Caco-2 (cell line): Measurements from ENCODE around the gene SNX3. TPM values are rescaled to one million over a fixed set of nuclear protein-coding genes. Genes with fewer than 3 reads are reported as not detected.

ENCODE experiments used
- BruUV-seq: library from RNA; stranded (reverse); fragments of 400-500 nt; replicated peaks from 2 replicates; lab custom pipeline; 2021; lab: Mats Ljungman, UMichigan
- CTCF ChIA-PET: fragments of 300-600 bp; sonication (Branson Sonifier 250); formaldehyde crosslinking; loops from one replicate; lab custom pipeline; 2022; ENCODE audit warnings: antibody characterized with exemption; lab: Charles Lee
- POLR2A ChIA-PET: fragments of 300-600 bp; sonication (Branson Sonifier 250); formaldehyde crosslinking; loops from one replicate; lab custom pipeline; 2022; ENCODE audit warnings: antibody characterized with exemption; lab: Charles Lee
- DNase-seq, 2 experiments: peaks; one replicate each; pipeline versions ENCODE4 v3.0.0 to v3.0.0-alpha.2; 2020 to 2022
- H3K27me3 ChIP-seq: replicated peaks from 2 replicates; pipeline ENCODE4 v1.6.0; 2011; ENCODE audit warnings: low read length; ENCODE audit not compliant: control insufficient read depth, insufficient read depth
- H3K36me3 ChIP-seq: 2 replicates; pipeline ENCODE4 v1.5.1; 2011; ENCODE audit warnings: low read length; ENCODE audit not compliant: control insufficient read depth, insufficient read depth
- H3K4me1 ChIP-seq: fragments of 250-450 bp; sonication (Bioruptor Pico); 2 replicates; pipeline ENCODE4 v1.5.1; 2020; ENCODE audit warnings: mild to moderate bottlenecking
- H3K4me3 ChIP-seq: 2 replicates; pipeline ENCODE4 v1.5.1; 2011; ENCODE audit warnings: low read depth, mild to moderate bottlenecking, control low read depth, low read length
- H3K9me3 ChIP-seq: fragments of 250-450 bp; sonication (Bioruptor Pico); 2 replicates; pipeline ENCODE4 v1.5.1; 2020; ENCODE audit warnings: mild to moderate bottlenecking, moderate library complexity
- H3K27ac Mint-ChIP-seq: one replicate; pipeline ENCODE4 v1.8.0; 2022; ENCODE audit warnings: mixed read lengths; ENCODE audit not compliant: unreplicated experiment
- H3K27me3 Mint-ChIP-seq: one replicate; pipeline ENCODE4 v1.8.0; 2022; ENCODE audit warnings: mixed read lengths; ENCODE audit not compliant: insufficient read depth, unreplicated experiment
- H3K36me3 Mint-ChIP-seq: one replicate; pipeline ENCODE4 v1.8.0; 2022; ENCODE audit warnings: mild to moderate bottlenecking, mixed read lengths; ENCODE audit not compliant: insufficient read depth, unreplicated experiment
- H3K4me1 Mint-ChIP-seq: one replicate; pipeline ENCODE4 v1.8.0; 2022; ENCODE audit warnings: low read depth, mixed read lengths; ENCODE audit not compliant: unreplicated experiment
- H3K4me3 Mint-ChIP-seq: one replicate; pipeline ENCODE4 v1.8.0; 2022; ENCODE audit warnings: mild to moderate bottlenecking, moderate library complexity, mixed read lengths; ENCODE audit not compliant: unreplicated experiment
- H3K9me3 Mint-ChIP-seq: one replicate; pipeline ENCODE4 v1.8.0; 2022; ENCODE audit warnings: mixed read lengths; ENCODE audit not compliant: unreplicated experiment
- intact Hi-C: fragments of 100-400 bp; cut with micrococcal nuclease; formaldehyde crosslinking; loops from one replicate; pipeline ENCODE4 v1.10.0; 2022; ENCODE audit not compliant: unreplicated experiment
- total RNA-seq: library from RNA; stranded (reverse); gene quantifications from 2 replicates; pipeline ENCODE4 v1.2.3, GENCODE V29; 2022
- TF ChIP-seq, protein P1 (sequence below), 2 experiments: fragments of 200-600 bp in 1 of 2; IDR thresholded peaks; 1 replicate in 1 of 2; 2 replicates in 1 of 2; pipeline versions ENCODE4 v1.5.1 to v1.8.0; 2011 to 2022; ENCODE audit warnings: antibody characterized with exemption in 1 of 2, control low read depth in 1 of 2, inconsistent platforms in 1 of 2, low read depth in 1 of 2, low read length in 1 of 2, mild to moderate bottlenecking in 1 of 2, moderate library complexity in 1 of 2; ENCODE audit not compliant: insufficient read depth in 1 of 2, severe bottlenecking in 1 of 2, unreplicated experiment in 1 of 2

SNX3 gene
- total RNA-seq, 1 experiment from 2014 or later, result 114 TPM

DNA sequence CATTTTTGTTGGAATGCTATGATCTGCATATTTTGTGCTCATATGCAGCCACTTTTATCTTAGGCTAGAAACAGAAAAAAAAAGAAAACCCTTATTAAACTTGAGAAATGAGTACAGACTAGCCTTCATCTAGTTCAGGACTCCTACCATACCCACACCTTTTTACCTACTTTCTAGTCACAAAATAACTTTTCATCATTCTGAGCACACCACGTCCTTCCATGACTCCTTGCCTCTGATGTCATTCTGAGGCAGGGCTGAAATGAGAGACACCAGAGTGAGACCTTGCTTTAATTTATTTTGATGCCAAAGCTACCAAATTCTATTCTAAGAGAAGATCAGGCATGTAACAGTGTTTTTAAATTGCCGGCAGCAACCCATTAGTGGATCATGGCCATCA is 38.8 kb downstream of the SNX3 start:
- Mint-ChIP-seq H3K27me3 (no peaks in the 10 kb centered on the region), H3K27ac (no peak overlapping the region), H3K4me1 (no peaks in the 10 kb centered on the region), H3K36me3 (peaks cover 26% of the 10 kb centered on the region), H3K9me3 (no peaks in the 10 kb centered on the region), H3K4me3 (no peak overlapping the region)
- no TSS peak for BruUV-seq
- CTCF ChIA-PET, result no interaction called here
- intact Hi-C loops, result no loop called here
- no peaks in the 10 kb centered on the region for H3K9me3 ChIP-seq
- DNase-seq, result no peak
- H3K36me3 ChIP-seq, result no peaks in the 10 kb centered on the region
- no peaks in the 10 kb centered on the region for H3K4me1 ChIP-seq
- no peak overlapping the region for H3K4me3 ChIP-seq
- TF ChIP-seq, protein P1, sequence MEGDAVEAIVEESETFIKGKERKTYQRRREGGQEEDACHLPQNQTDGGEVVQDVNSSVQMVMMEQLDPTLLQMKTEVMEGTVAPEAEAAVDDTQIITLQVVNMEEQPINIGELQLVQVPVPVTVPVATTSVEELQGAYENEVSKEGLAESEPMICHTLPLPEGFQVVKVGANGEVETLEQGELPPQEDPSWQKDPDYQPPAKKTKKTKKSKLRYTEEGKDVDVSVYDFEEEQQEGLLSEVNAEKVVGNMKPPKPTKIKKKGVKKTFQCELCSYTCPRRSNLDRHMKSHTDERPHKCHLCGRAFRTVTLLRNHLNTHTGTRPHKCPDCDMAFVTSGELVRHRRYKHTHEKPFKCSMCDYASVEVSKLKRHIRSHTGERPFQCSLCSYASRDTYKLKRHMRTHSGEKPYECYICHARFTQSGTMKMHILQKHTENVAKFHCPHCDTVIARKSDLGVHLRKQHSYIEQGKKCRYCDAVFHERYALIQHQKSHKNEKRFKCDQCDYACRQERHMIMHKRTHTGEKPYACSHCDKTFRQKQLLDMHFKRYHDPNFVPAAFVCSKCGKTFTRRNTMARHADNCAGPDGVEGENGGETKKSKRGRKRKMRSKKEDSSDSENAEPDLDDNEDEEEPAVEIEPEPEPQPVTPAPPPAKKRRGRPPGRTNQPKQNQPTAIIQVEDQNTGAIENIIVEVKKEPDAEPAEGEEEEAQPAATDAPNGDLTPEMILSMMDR (IDR thresholded peaks at IDR 0.05; ENCODE audit: insufficient read depth in 1 of 2, low read depth in 1 of 2, low read length in 1 of 2, severe bottlenecking in 1 of 2, unreplicated experiment in 1 of 2), result no peak
- no peaks in the 10 kb centered on the region for H3K27me3 ChIP-seq
- POLR2A ChIA-PET, result no interaction called here

DNA sequence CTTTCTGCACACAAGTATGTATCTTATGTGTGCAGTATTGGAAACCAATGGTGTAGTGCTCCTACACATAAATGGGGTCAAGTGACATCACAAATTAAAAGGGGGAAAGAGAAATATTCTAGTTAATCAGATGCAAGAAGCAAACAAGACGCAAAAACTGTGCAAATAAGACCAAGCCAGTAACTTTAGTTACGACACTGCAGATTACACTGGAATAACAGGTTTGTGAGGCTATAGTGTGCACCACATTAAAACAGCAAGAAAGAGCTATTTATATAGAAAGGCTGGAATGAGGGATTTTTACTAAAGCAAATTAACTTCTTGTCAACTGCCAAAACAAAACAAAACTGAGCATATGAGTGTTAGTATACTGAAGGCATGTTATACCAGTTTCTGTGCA is 49.2 kb downstream of the SNX3 start:
- Histone ChIP-seq H3K27me3 (no peaks in the 10 kb centered on the region), H3K4me3 (no peak overlapping the region), H3K9me3 (no peaks in the 10 kb centered on the region), H3K4me1 (peaks cover 4% of the 10 kb centered on the region), H3K36me3 (no peaks in the 10 kb centered on the region; the same call in 1 of the 2 replicates)
- peaks cover 9% of the 10 kb centered on the region for H3K4me1 Mint-ChIP-seq
- TF ChIP-seq, protein P1 (IDR thresholded peaks at IDR 0.05; ENCODE audit: insufficient read depth in 1 of 2, low read depth in 1 of 2, low read length in 1 of 2, severe bottlenecking in 1 of 2, unreplicated experiment in 1 of 2), result no peak
- H3K27ac Mint-ChIP-seq, result no peak overlapping the region
- DNase-seq, result peak in 1 of 2 experiments; percentile 28
- peaks cover 30% of the 10 kb centered on the region for H3K36me3 Mint-ChIP-seq
- no peaks in the 10 kb centered on the region for H3K9me3 Mint-ChIP-seq
- intact Hi-C loops, result no loop called here
- CTCF ChIA-PET, result no interaction called here
- H3K27me3 Mint-ChIP-seq, result no peaks in the 10 kb centered on the region
- TSS peak; percentile 98 for BruUV-seq
- POLR2A ChIA-PET, result no interaction called here
- no peak overlapping the region for H3K4me3 Mint-ChIP-seq

- ChIA-PET CTCF (no interaction called here), POLR2A (no interaction called here)
- H3K9me3 ChIP-seq, result no peaks in the 10 kb centered on the region
- no peaks in the 10 kb centered on the region for H3K27me3 ChIP-seq
- peaks cover 4% of the 10 kb centered on the region for H3K4me1 ChIP-seq
- Mint-ChIP-seq H3K36me3 (peaks cover 29% of the 10 kb centered on the region), H3K9me3 (no peaks in the 10 kb centered on the region), H3K27ac (no peak overlapping the region), H3K4me1 (peaks cover 9% of the 10 kb centered on the region), H3K27me3 (no peaks in the 10 kb centered on the region), H3K4me3 (no peak overlapping the region)
- no peak for DNase-seq
- intact Hi-C loops, result no loop called here
- no peaks in the 10 kb centered on the region; the same call in 1 of the 2 replicates for H3K36me3 ChIP-seq
- BruUV-seq, result no TSS peak
- TF ChIP-seq, protein P1 (IDR thresholded peaks at IDR 0.05; ENCODE audit: insufficient read depth in 1 of 2, low read depth in 1 of 2, low read length in 1 of 2, severe bottlenecking in 1 of 2, unreplicated experiment in 1 of 2), result no peak
- no peak overlapping the region for H3K4me3 ChIP-seq
These were observed 50.3 kb downstream of the SNX3 start for GRCh38 chr6:108210556-108210955.
